ENCODE measurements around the gene NR1D1. TPM values are rescaled to one million over a fixed set of nuclear protein-coding genes. Genes with fewer than 3 reads are reported as not detected.

The NR1D1 gene
- total RNA-seq, 2 donors from 2014 or later = 12.2 to 21.8 TPM

DNA sequence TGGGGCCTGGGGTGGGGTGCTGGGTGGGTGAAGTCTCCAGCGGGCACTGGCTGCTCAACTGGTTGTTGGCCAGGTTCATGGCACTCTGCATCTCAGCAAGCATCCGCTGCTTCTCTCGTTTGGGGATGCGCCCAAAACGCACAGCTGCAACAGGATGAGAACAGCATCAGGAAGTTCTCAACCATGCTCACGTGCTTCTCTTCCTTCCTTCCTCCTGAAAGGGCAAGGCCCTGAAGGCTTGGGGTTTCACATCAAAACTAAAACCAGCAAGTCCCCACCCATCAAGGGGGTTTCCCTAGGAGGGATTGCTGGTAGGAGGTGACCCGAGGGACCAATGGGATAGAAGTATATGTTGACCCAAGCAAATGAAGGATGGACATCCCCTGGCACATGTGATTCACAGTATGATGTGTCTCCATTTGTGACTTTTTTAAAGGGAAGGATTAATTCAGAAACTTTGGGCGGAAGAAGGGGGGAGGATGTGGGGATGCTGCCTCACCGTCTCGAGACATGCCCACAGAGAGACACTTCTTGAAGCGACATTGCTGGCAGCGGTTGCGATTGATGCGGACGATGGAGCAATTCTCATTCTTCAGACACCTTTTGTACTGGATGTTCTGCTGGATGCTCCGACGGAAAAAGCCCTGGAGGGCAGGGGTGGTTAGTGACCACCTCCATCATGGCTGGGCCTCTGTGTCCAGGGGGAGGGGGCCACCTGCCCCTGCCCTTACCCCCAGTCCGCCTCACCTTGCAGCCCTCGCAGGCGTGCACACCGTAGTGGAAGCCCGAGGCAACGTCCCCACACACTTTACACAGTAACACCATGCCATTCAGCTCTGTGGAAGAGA is 4.2 kb downstream of the NR1D1 start:
- Mint-ChIP-seq H3K4me3 (peak overlapping the region; percentile 97), H3K4me1 (peaks cover 46% of the 10 kb centered on the region), H3K27me3 (no peaks in the 10 kb centered on the region), H3K36me3 (ENCODE audit: low read depth) (peaks cover 78% of the 10 kb centered on the region), H3K9me3 (no peaks in the 10 kb centered on the region), H3K27ac (peak overlapping the region; percentile 86)
- ATAC-seq (replicated peaks) = peak; percentile 79

DNA sequence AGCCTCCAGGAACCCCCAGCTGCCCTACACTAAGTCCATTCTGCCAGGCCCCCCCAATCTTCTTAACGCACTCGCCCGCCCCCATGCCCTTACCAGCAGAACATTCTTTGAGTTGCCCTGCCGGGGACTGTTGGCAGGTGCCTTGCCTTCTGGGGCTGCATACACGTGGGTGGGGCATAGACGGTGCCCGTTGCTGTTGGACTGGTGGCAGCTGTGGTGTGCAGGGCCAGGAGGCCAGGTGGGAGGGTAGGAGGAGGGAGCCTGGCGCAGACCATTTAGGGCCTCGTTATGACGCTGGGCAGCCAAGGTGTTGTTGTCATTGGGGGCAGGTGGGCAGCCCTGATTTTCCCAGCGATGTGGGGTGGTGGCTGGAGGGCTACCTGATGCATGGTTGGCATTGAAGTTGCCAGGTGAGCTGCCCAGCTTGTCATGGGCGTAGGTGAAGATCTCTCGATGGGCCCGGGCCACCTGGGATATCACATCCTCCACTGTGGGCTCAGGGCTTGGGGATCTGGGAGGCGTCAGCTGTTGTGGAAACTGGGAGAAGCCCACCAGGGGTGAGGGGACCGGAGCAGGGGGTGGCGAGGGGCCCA is 4.9 kb downstream of the NR1D1 start:
- H3K36me3 Mint-ChIP-seq (ENCODE audit: low read depth) = peaks cover 77% of the 10 kb centered on the region
- ATAC-seq (replicated peaks) = no peak
- no peaks in the 10 kb centered on the region for H3K9me3 Mint-ChIP-seq
- H3K27me3 Mint-ChIP-seq = no peaks in the 10 kb centered on the region
- H3K4me1 Mint-ChIP-seq = peaks cover 39% of the 10 kb centered on the region
- peak overlapping the region; percentile 97 for H3K4me3 Mint-ChIP-seq
- peak overlapping the region; percentile 86 for H3K27ac Mint-ChIP-seq

DNA sequence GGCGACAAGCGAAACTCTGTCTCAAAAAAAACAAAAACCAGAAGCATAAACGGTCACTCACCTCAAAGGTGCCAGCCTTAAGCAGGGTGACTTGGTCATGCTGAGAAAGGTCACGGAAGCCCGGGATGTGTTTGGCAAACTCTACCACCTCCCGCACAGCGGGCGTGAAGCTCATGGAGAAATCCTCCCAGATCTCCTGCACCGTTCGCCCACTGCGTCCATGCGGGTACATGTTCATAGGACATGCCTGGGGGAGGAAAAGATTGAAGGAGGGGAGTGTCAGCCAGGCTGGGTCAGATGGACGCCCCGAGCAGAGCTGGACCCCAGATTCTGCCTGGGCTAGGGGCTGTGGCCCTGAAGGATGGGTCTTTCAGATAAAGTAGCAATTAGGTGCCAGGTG is 5.5 kb downstream of the NR1D1 start:
- no peaks in the 10 kb centered on the region for H3K27me3 Mint-ChIP-seq
- H3K4me1 Mint-ChIP-seq = peaks cover 40% of the 10 kb centered on the region
- H3K27ac Mint-ChIP-seq = peak overlapping the region; percentile 86
- H3K36me3 Mint-ChIP-seq (ENCODE audit: low read depth) = peaks cover 76% of the 10 kb centered on the region
- H3K9me3 Mint-ChIP-seq = no peaks in the 10 kb centered on the region
- no peak for ATAC-seq (replicated peaks)
- peak overlapping the region; percentile 97 for H3K4me3 Mint-ChIP-seq

DNA sequence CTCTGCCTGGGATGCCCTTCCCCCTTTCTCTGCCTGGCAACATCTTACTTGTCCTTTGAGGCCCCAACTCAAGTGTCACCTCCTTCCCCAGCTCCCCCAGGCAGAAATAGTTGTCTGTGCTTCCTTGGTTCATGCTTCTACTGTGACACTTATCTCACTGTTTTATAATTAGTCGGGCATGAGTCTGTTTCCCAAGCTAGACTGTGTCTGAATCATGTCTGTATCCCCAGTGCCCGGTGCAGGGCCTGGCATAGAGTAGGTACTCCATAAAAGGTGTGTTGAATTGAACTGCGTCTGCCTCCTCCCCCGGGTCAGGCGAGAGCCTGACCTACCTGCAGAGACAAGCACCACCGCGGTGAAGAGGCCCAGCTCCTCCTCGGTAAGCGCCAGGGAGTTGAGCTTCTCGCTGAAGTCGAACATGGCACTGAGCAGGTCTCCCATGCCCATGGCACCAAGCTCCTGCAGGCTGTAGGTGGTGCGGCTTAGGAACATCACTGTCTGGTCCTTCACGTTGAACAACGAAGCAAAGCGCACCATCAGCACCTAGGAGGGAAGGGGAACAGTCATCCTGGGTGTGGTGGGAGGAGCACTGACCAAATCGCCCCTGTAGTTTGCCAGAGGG is 6.7 kb downstream of the NR1D1 start:
- Mint-ChIP-seq H3K27me3 (no peaks in the 10 kb centered on the region), H3K4me1 (peaks cover 43% of the 10 kb centered on the region), H3K4me3 (peak overlapping the region; percentile 11), H3K27ac (peak overlapping the region; percentile 45), H3K9me3 (no peaks in the 10 kb centered on the region), H3K36me3 (ENCODE audit: low read depth) (peaks cover 77% of the 10 kb centered on the region)
- no peak for ATAC-seq (replicated peaks)

DNA sequence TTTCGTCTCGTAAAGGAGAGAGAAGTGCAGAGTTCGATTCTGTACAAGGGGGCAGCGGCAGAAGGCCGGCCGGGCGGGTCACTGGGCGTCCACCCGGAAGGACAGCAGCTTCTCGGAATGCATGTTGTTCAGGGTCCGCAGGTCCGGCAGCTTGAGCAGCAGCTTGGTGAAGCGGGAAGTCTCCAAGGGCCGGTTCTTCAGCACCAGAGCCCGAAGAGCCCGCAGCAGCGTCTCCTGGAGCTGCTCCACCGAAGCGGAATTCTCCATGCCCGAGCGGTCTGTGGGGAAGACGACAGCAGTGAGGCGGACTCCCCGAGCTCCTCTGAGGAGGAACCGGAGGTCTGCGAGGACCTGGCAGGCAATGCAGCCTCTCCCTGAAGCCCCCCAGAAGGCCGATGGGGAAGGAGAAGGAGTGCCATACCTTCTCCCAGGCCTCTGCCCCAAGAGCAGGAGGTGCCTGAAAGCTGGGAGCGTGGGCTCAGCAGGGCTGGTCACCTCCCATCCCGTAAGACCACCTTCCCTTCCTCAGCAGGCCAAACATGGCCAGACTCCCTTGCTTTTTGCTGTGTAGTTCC is 7.3 kb downstream of the NR1D1 start:
- Mint-ChIP-seq H3K4me3 (no peak overlapping the region), H3K4me1 (peaks cover 41% of the 10 kb centered on the region), H3K27ac (peak overlapping the region; percentile 45), H3K27me3 (no peaks in the 10 kb centered on the region), H3K36me3 (ENCODE audit: low read depth) (peaks cover 71% of the 10 kb centered on the region), H3K9me3 (no peaks in the 10 kb centered on the region)
- ATAC-seq (replicated peaks) = no peak

DNA sequence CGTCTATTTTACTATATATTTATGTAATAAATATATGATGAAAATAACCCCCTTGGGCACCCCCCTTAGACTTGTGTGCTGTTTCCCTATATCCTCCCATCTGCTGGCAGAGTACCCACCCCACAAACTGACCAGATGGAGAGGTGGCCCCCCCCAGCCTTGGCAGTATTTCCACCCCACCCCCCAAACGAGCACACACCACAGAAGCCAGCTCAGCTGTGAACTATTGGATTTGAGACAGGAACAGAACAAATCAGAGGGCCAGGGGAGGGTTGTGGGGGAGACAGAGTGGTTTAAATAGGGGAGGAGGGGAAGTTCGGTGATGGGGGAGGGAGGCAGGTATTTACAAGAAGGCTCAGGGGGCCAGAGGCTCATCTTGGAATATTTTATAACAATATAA is 7.8 kb downstream of the NR1D1 start:
- no peak overlapping the region for H3K4me3 Mint-ChIP-seq
- H3K9me3 Mint-ChIP-seq = no peaks in the 10 kb centered on the region
- H3K27ac Mint-ChIP-seq = no peak overlapping the region
- peaks cover 66% of the 10 kb centered on the region for H3K36me3 Mint-ChIP-seq (ENCODE audit: low read depth)
- ATAC-seq (replicated peaks) = no peak
- no peaks in the 10 kb centered on the region for H3K27me3 Mint-ChIP-seq
- peaks cover 36% of the 10 kb centered on the region for H3K4me1 Mint-ChIP-seq

DNA sequence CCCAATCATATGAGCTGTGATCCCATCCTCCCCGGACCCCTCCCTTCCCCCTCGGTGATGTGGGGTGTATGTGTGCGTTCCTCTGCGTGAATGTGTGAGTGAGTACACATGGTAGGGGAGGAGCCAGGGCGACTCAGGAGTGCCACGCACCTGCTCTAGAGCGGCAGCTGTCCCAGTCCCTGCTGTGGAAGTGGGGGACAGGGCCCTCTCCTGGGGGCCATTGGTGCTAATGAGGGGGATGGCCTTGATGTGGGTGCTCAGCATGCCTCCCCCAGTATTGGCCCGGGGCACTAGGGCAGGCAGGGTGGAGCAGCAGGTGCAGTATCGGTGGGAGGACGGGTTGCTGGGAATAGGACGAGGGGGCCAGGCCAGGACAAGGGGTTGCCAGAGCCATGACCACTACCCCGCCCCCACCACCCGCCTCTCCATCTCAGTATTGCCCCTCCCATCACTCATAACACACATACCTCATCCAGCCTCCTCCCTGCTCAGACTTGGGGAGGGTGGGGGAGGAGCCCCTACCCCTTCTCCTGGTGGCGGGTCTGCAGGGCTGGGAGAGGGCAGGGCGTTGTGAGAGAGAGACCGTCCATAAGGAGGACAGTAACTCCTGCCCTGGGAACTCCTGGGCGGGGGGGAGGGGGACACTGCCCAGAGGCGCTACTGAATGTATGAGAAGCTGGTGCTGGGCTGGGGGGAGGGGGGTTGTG is 8.5 kb downstream of the NR1D1 start:
- Mint-ChIP-seq H3K27me3 (no peaks in the 10 kb centered on the region), H3K36me3 (ENCODE audit: low read depth) (peaks cover 59% of the 10 kb centered on the region), H3K27ac (no peak overlapping the region)

DNA sequence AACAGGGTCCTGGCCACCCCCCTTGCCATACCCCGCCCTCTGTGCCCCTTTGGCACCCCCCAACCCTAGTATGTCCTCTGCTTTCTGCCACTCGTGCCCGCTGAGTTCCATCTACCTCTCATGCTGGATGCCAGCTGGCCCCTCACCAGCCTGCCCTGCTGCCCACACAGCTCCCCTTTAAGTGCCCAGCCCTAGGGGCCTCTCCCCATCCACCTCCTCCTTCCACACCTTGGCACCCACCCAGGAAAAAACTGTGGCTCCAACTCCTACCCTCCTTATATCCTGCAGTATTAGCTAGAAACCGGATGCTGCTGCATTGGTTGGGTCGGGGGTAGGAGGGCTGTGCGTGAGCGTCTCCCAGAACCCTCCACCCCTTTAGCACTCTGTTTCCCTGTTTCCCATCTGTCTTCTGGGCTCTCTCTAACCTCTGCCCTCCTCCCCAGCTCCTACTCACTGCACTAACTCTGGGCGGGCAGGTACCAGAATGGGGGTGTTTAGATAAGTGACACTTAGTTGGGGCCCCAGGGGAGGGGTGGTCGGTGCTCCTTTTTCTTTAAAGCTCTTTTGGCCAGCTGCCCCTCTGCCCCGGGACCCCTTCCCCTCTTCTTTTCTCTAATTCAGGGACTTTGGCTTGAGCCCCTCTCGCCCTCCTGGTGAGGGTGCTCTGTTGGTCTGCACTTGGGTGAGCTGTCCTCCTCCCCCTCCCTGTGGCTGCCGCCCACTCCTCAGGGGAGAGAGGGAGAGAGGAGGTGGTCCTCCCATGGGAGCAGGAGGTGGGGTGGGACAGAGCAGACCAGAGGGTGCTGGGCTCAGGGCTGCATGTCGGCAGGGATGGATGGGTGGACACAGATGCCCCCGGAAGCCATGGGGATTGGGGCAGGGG is 9.9 kb downstream of the NR1D1 start:
- peak overlapping the region; percentile 79 for H3K27ac Mint-ChIP-seq
- no peak for ATAC-seq (replicated peaks)
- H3K4me1 Mint-ChIP-seq = peaks cover 17% of the 10 kb centered on the region
- H3K9me3 Mint-ChIP-seq = no peaks in the 10 kb centered on the region
- H3K27me3 Mint-ChIP-seq = no peaks in the 10 kb centered on the region
- peaks cover 45% of the 10 kb centered on the region for H3K36me3 Mint-ChIP-seq (ENCODE audit: low read depth)
- H3K4me3 Mint-ChIP-seq = no peak overlapping the region

More for the DNA sequence above, 8.5 kb downstream of the NR1D1 start:
- Mint-ChIP-seq H3K9me3 (no peaks in the 10 kb centered on the region), H3K4me1 (peaks cover 29% of the 10 kb centered on the region), H3K4me3 (no peak overlapping the region)
- no peak for ATAC-seq (replicated peaks)

DNA sequence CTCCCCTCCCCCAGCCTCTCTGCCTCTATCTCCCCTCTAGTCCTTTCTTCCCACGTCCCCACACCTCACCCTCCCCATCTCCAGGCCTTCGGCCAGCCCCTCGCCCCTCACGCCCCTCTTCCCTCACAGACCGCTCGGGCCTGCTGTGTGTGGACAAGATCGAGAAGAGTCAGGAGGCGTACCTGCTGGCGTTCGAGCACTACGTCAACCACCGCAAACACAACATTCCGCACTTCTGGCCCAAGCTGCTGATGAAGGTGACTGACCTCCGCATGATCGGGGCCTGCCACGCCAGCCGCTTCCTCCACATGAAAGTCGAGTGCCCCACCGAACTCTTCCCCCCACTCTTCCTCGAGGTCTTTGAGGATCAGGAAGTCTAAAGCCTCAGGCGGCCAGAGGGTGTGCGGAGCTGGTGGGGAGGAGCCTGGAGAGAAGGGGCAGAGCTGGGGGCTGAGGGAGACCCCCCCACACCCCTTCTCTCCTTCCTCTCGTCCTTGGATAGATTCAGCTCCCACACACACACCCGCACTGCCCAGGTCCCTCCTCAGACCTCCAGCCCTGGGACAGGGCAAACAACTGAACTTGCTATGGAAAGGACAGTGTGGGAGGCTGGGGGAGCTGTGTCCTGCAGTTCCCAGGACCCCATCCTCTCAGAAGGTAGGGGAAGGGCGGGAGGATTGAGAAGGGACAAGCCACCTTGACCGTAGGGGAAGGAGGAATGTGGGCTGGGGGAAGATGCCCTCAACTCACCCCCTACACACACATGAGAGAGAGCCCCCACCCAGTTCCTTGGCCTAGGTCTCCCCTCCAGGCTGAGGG is 11.1 kb downstream of the NR1D1 start:
- Mint-ChIP-seq H3K36me3 (ENCODE audit: low read depth) (peaks cover 41% of the 10 kb centered on the region), H3K27ac (peak overlapping the region; percentile 79), H3K27me3 (no peaks in the 10 kb centered on the region), H3K4me3 (no peak overlapping the region), H3K9me3 (no peaks in the 10 kb centered on the region), H3K4me1 (peaks cover 14% of the 10 kb centered on the region)
- ATAC-seq (replicated peaks) = no peak

DNA sequence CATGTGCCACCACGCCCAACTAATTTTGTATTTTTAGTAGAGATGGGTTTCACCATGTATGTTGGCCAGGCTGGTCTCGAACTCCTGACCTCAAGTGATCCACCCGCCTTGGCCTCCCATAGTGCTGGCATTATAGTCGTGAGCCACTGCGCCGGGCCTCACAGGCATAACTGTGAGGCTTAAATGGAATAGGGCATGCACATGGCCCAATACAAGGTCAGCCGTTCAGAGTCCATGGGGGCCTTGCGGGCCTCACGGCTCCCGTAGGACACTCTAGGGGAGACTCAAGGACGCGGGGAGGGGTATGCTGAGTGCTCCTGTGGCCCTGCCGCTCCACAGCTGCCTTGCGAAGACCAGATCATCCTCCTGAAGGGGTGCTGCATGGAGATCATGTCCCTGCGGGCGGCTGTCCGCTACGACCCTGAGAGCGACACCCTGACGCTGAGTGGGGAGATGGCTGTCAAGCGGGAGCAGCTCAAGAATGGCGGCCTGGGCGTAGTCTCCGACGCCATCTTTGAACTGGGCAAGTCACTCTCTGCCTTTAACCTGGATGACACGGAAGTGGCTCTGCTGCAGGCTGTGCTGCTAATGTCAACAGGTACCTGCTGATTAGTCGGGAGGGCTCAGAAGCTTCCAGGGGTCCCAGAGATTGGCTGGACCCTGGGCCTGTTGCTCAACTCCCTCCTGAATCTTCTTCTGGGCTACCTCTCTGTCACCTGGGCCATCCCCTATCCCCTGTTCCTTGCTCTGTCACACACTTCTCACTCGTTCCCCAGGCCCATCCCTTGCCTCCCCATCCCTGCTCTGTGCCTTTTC is 12.3 kb downstream of the NR1D1 start:
- Mint-ChIP-seq H3K4me3 (no peak overlapping the region), H3K27me3 (no peaks in the 10 kb centered on the region), H3K36me3 (ENCODE audit: low read depth) (peaks cover 29% of the 10 kb centered on the region), H3K27ac (peak overlapping the region; percentile 79), H3K9me3 (no peaks in the 10 kb centered on the region), H3K4me1 (peaks cover 3% of the 10 kb centered on the region)
- no peak for ATAC-seq (replicated peaks)

DNA sequence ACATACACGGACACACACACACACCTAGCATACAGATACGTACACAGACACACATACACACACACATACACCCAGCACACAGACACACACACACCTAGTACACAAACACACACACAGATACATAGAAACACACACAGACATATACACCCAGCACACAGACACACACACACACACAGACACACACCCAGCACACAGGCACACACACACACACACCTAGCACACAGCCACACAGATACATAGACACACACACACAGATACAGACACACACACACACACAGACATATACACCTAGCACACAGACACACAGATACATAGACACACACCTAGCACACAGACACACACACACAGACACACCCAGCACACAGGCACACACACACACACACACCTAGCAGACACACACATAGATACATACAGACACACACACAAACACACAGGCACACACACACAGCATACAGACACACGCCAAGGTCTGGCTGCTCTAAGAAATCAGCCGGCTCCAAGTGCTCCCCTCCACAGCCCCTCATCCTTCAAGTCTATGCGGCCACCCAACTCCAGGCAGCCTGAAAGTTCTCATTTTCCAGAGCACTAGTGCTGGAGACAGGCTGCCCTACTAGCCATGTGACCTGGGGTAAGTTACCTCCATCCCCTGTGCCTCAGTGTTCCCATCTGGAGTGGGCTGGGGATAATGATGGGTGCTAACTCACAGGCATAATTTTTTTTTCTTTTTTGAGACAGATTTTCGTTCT is 13.2 kb downstream of the NR1D1 start:
- Mint-ChIP-seq H3K4me3 (no peak overlapping the region), H3K27ac (peak overlapping the region; percentile 3), H3K9me3 (no peaks in the 10 kb centered on the region), H3K4me1 (peaks cover 3% of the 10 kb centered on the region), H3K36me3 (ENCODE audit: low read depth) (peaks cover 29% of the 10 kb centered on the region), H3K27me3 (no peaks in the 10 kb centered on the region)
- ATAC-seq (replicated peaks) = no peak
